HEK293 (cell line): Measurements from ENCODE around the gene C2orf42.

Experiments
- CTCF ChIA-PET: fragments of 350-600 bp; formaldehyde crosslinking; extraction: SDS; loops from one replicate; lab custom pipeline; 2021; ENCODE audit warnings: antibody characterized with exemption; lab: Yijun Ruan, JAX
- POLR2A ChIA-PET: fragments of 300-600 bp; formaldehyde crosslinking; extraction: SDS; loops from one replicate; lab custom pipeline; 2020; ENCODE audit warnings: antibody characterized with exemption, inconsistent platforms; lab: Yijun Ruan, JAX
- H3K27ac ChIP-seq: fragments of 200-500 bp; sonication (Bioruptor generic); 2 replicates; pipeline ENCODE4 v1.5.1; 2014; ENCODE audit warnings: low read depth, low read length, control low read depth, inconsistent platforms; ENCODE audit errors: extremely low read depth
- H3K36me3 ChIP-seq, 2 experiments: fragments of 200-500 bp in 1 of 2; sonication (Bioruptor generic) in 1 of 2; 1 replicate in 1 of 2; 2 replicates in 1 of 2; pipeline ENCODE4 v1.5.1; 2014 to 2017; ENCODE audit warnings: inconsistent platforms in 2 of 2, low read length in 2 of 2; ENCODE audit not compliant: control insufficient read depth in 2 of 2, insufficient read depth in 1 of 2
- H3K4me1 ChIP-seq: fragments of 200-500 bp; sonication (Bioruptor generic); 2 replicates; pipeline ENCODE4 v1.5.1; 2014; ENCODE audit warnings: mild to moderate bottlenecking, low read length, inconsistent platforms; ENCODE audit not compliant: control insufficient read depth, insufficient read depth
- H3K4me3 ChIP-seq: 2 replicates; pipeline ENCODE4 v1.5.1; 2011; ENCODE audit warnings: low read depth, mild to moderate bottlenecking, control low read depth, low read length, moderate library complexity
- H3K9me3 ChIP-seq: fragments of 200-500 bp; sonication (Bioruptor generic); 2 replicates; pipeline ENCODE4 v1.5.1; 2014; ENCODE audit warnings: low read depth, low read length, inconsistent platforms; ENCODE audit not compliant: control insufficient read depth, insufficient read depth
- ATF2 ChIP-seq: fragments of 450-650 bp; formaldehyde crosslinking; IDR thresholded peaks from 2 replicates; pipeline ENCODE4 v1.5.1; 2016; ENCODE audit warnings: missing biosample characterization, missing genetic modification characterization, low read depth
- PRDM10 ChIP-seq: fragments of 450-650 bp; formaldehyde crosslinking; IDR thresholded peaks from 2 replicates; pipeline ENCODE4 v1.5.1; 2016; ENCODE audit warnings: missing biosample characterization, missing genetic modification characterization
- ZBTB20 ChIP-seq: fragments of 450-650 bp; formaldehyde crosslinking; IDR thresholded peaks from 2 replicates; pipeline ENCODE4 v1.5.1; 2016; ENCODE audit warnings: missing biosample characterization, missing genetic modification characterization
- ZIC2 ChIP-seq: fragments of 450-650 bp; formaldehyde crosslinking; IDR thresholded peaks from 2 replicates; pipeline ENCODE4 v1.5.1; 2016; ENCODE audit warnings: missing biosample characterization, missing genetic modification characterization
- ZNF132 ChIP-seq: fragments of 450-650 bp; formaldehyde crosslinking; IDR thresholded peaks from 2 replicates; pipeline ENCODE4 v1.5.1; 2017; ENCODE audit warnings: missing biosample characterization, missing genetic modification characterization, borderline replicate concordance
- ZNF404 ChIP-seq: fragments of 450-650 bp; formaldehyde crosslinking; IDR thresholded peaks from 2 replicates; pipeline ENCODE4 v1.5.1; 2017; ENCODE audit warnings: missing biosample characterization, missing genetic modification characterization
- ZNF514 ChIP-seq: fragments of 450-650 bp; formaldehyde crosslinking; IDR thresholded peaks from 2 replicates; pipeline ENCODE4 v1.5.1; 2016; ENCODE audit warnings: missing biosample characterization, missing genetic modification characterization
- ZNF518A ChIP-seq: fragments of 450-650 bp; formaldehyde crosslinking; conservative IDR thresholded peaks from 2 replicates; pipeline ENCODE4 v1.5.1; 2016; ENCODE audit warnings: low read depth, missing biosample characterization, missing genetic modification characterization
- ZNF529 ChIP-seq: fragments of 450-650 bp; formaldehyde crosslinking; IDR thresholded peaks from 2 replicates; pipeline ENCODE4 v1.5.1; 2017; ENCODE audit warnings: missing genetic modification characterization, missing biosample characterization; ENCODE audit not compliant: insufficient replicate concordance
- ZNF571 ChIP-seq: fragments of 450-650 bp; formaldehyde crosslinking; IDR thresholded peaks from 2 replicates; pipeline ENCODE4 v1.5.0; 2017; ENCODE audit warnings: missing biosample characterization, missing genetic modification characterization
- ZNF600 ChIP-seq: fragments of 450-650 bp; formaldehyde crosslinking; IDR thresholded peaks from 2 replicates; pipeline ENCODE4 v1.5.1; 2016; ENCODE audit warnings: missing biosample characterization, missing genetic modification characterization
- ZNF629 ChIP-seq: fragments of 450-650 bp; formaldehyde crosslinking; IDR thresholded peaks from 2 replicates; pipeline ENCODE4 v1.5.1; 2017; ENCODE audit warnings: missing biosample characterization, missing genetic modification characterization
- ZNF660 ChIP-seq: fragments of 450-650 bp; IDR thresholded peaks from 2 replicates; pipeline ENCODE4 v1.5.1; 2018; ENCODE audit warnings: missing biosample characterization, mild to moderate bottlenecking, missing genetic modification characterization
- ZXDB ChIP-seq: fragments of 450-650 bp; formaldehyde crosslinking; IDR thresholded peaks from 2 replicates; pipeline ENCODE4 v1.5.1; 2016; ENCODE audit warnings: missing biosample characterization, missing genetic modification characterization
- TF ChIP-seq, protein P1 (sequence below): fragments of 450-650 bp; formaldehyde crosslinking; IDR thresholded peaks from 2 replicates; pipeline ENCODE4 v1.5.1; 2016; ENCODE audit warnings: missing biosample characterization, missing genetic modification characterization

Gene C2orf42

GRCh38 chr2:70141212-70141901, 49.5 kb downstream of the C2orf42 start:
- no peak for TF ChIP-seq ZNF514 (tag by site-specific recombination)
- peak; percentile 50; the same call in 1 of the 2 replicates for TF ChIP-seq ZNF660 (tag by site-specific recombination)
- peak; percentile 78; the same call in 1 of the 2 replicates for TF ChIP-seq ZNF600 (tag by site-specific recombination)
- TF ChIP-seq ATF2 (tag by site-specific recombination): peak; percentile 54; the same call in 1 of the 2 replicates
- TF ChIP-seq ZIC2: peak; percentile 21; the same call in 1 of the 2 replicates
- no peak for TF ChIP-seq ZNF571
- no peak for TF ChIP-seq ZXDB (tag by site-specific recombination)
- peak; percentile 79 for TF ChIP-seq ZBTB20 (tag by site-specific recombination)
- TF ChIP-seq ZNF518A (tag by site-specific recombination): no peak
- no peak for TF ChIP-seq ZNF529 (tag by site-specific recombination)
- peak; percentile 15; the same call in 1 of the 2 replicates for TF ChIP-seq PRDM10 (tag by site-specific recombination)
- TF ChIP-seq ZNF132 (tag by site-specific recombination): no peak
- TF ChIP-seq ZNF404 (tag by site-specific recombination): no peak
- TF ChIP-seq, protein P1, sequence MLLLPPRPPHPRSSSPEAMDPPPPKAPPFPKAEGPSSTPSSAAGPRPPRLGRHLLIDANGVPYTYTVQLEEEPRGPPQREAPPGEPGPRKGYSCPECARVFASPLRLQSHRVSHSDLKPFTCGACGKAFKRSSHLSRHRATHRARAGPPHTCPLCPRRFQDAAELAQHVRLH (tag by site-specific recombination): no peak
- TF ChIP-seq ZNF629 (tag by site-specific recombination): peak; percentile 45; the same call in 1 of the 2 replicates
- Histone ChIP-seq H3K4me3 (peak overlapping the region; percentile 54), H3K27ac (peak overlapping the region; percentile 91), H3K36me3 (no peaks in the 10 kb centered on the region), H3K9me3 (no peaks in the 10 kb centered on the region), H3K4me1 (peaks cover 6% of the 10 kb centered on the region; the same call in 1 of the 2 replicates)
- ChIA-PET POLR2A (interaction anchor here (1.6 to 4.6 kb wide), 3 partner anchors 16 to 227 kb away, joined by 8 to 30 read pairs (median 17); partner anchors contain the start of genes MXD1 and PCBP1), CTCF (interaction anchor here (0.6 to 3.5 kb wide), 5 partner anchors 9 to 424 kb away, joined by 3 to 20 read pairs (median 3); no protein-coding TSS in a partner anchor)
